ENCODE data around the gene SLC25A33. TPM values are rescaled to one million over a fixed set of nuclear protein-coding genes. Genes with fewer than 3 reads are reported as not detected.

The SLC25A33 gene
- total RNA-seq, 1 experiment from 2014 or later = 11.8 TPM

- peak; percentile 43 for DNase-seq
Measured at GRCh38 chr1:9537863-9538668, 1.2 kb upstream of the SLC25A33 start.

GRCh38 chr1:9538669-9539164 is 548 bp upstream of the SLC25A33 start:
- DNase-seq = no peak
- Histone ChIP-seq H3K27ac (ENCODE audit: low read length) (no peak overlapping the region), H3K9ac (ENCODE audit: low read length) (no peak overlapping the region), H3K4me1 (ENCODE audit: insufficient read depth, low read length) (peaks cover 24% of the 10 kb centered on the region), H3K79me2 (ENCODE audit: low read length) (peaks cover 39% of the 10 kb centered on the region), H3K4me2 (ENCODE audit: low read length) (peak overlapping the region; percentile 53; the same call in 1 of the 2 replicates), H2AFZ (ENCODE audit: low read length) (peak overlapping the region; percentile 65), H3K9me2 (replicated peaks; ENCODE audit: low read length) (no peaks in the 10 kb centered on the region), H3K4me3 (ENCODE audit: low read length) (no peak overlapping the region), H4K20me1 (ENCODE audit: low read length) (peaks cover 7% of the 10 kb centered on the region; the same call in 1 of the 2 replicates), H3K27me3 (ENCODE audit: low read length) (no peaks in the 10 kb centered on the region), H3K36me3 (ENCODE audit: low read depth, low read length) (no peaks in the 10 kb centered on the region), H3F3A (ENCODE audit: low read length, unreplicated experiment) (no peaks in the 10 kb centered on the region), H3K9me3 (ENCODE audit: low read length) (no peaks in the 10 kb centered on the region)
- intact Hi-C loops (cut with micrococcal nuclease) = loop anchor here (5.0 kb wide), 1 partner anchor 34 kb away; no protein-coding TSS in a partner anchor
- CTCF ChIA-PET = no interaction called here
- no peak for TF ChIP-seq CTCF (conservative IDR thresholded peaks at IDR 0.05; ENCODE audit: low read depth, low read length)
- TF ChIP-seq EZH2phosphoT487 (IDR thresholded peaks at IDR 0.05; ENCODE audit: borderline replicate concordance, low read length) = no peak
- TF ChIP-seq EZH2 (IDR thresholded peaks at IDR 0.05; ENCODE audit: low read length, unreplicated experiment) = no peak
- TSS peak; percentile 35 for BruUV-seq (replicated peaks)
- ATAC-seq = no peak
- POLR2A ChIA-PET (ENCODE audit: unreplicated experiment) = interaction anchor here (0.7 kb wide), 1 partner anchor 89 kb away, joined by 3 read pairs; no protein-coding TSS in a partner anchor

More at GRCh38 chr1:9537863-9538668, 1.2 kb upstream of the SLC25A33 start:
- H3K4me3 ChIP-seq (ENCODE audit: low read length) = no peak overlapping the region
- peak overlapping the region; percentile 58 for H2AFZ ChIP-seq (ENCODE audit: low read length)
- intact Hi-C loops (cut with micrococcal nuclease) = loop anchor here (5.0 kb wide), 1 partner anchor 34 kb away; no protein-coding TSS in a partner anchor
- peak overlapping the region; percentile 17; the same call in 1 of the 2 replicates for H3K4me2 ChIP-seq (ENCODE audit: low read length)
- no TSS peak for BruUV-seq (replicated peaks)
- peaks cover 24% of the 10 kb centered on the region for H3K4me1 ChIP-seq (ENCODE audit: insufficient read depth, low read length)
- H3K9ac ChIP-seq (ENCODE audit: low read length) = no peak overlapping the region
- no peaks in the 10 kb centered on the region for H3K27me3 ChIP-seq (ENCODE audit: low read length)
- POLR2A ChIA-PET (ENCODE audit: unreplicated experiment) = no interaction called here
- no peak for ATAC-seq
- H3K9me2 ChIP-seq (replicated peaks; ENCODE audit: low read length) = no peaks in the 10 kb centered on the region
- H3F3A ChIP-seq (ENCODE audit: low read length, unreplicated experiment) = no peaks in the 10 kb centered on the region
- no peaks in the 10 kb centered on the region for H3K9me3 ChIP-seq (ENCODE audit: low read length)
- TF ChIP-seq EZH2 (IDR thresholded peaks at IDR 0.05; ENCODE audit: low read length, unreplicated experiment) = no peak
- TF ChIP-seq CTCF (conservative IDR thresholded peaks at IDR 0.05; ENCODE audit: low read depth, low read length) = no peak
- TF ChIP-seq EZH2phosphoT487 (IDR thresholded peaks at IDR 0.05; ENCODE audit: borderline replicate concordance, low read length) = no peak
- peaks cover 7% of the 10 kb centered on the region; the same call in 1 of the 2 replicates for H4K20me1 ChIP-seq (ENCODE audit: low read length)
- peaks cover 32% of the 10 kb centered on the region for H3K79me2 ChIP-seq (ENCODE audit: low read length)
- CTCF ChIA-PET = interaction anchor here (0.6 kb wide), 1 partner anchor 356 kb away, joined by 4 read pairs; no protein-coding TSS in a partner anchor
- H3K36me3 ChIP-seq (ENCODE audit: low read depth, low read length) = no peaks in the 10 kb centered on the region
- no peak overlapping the region for H3K27ac ChIP-seq (ENCODE audit: low read length)

All from PC-3 (cell line).